HG03066 (cell line): ENCODE measurements around the gene NID1.
"Not testable (repeated sequence)": the region's sequence is repeated elsewhere in the genome, so short reads cannot be mapped to it uniquely, and the experiment has no call there.

Experiments used
- ATAC-seq: cut with Tn5 transposase; IDR thresholded peaks from one replicate; pipeline ENCODE4 v1.9.1; 2021; ENCODE audit warnings: low read depth; ENCODE audit not compliant: unreplicated experiment

Gene NID1

GRCh38 chr1:235942979-235943575 lies 121.8 kb downstream of the NID1 start:
- ATAC-seq = no peak

GRCh38 chr1:235942625-235942934 lies 122.3 kb downstream of the NID1 start:
- no peak for ATAC-seq

GRCh38 chr1:235941876-235942624 lies 122.8 kb downstream of the NID1 start:
- no peak for ATAC-seq

- ATAC-seq = no peak
Observed at GRCh38 chr1:235940285-235940684, 124.6 kb downstream of the NID1 start.

GRCh38 chr1:235939480-235939775 lies 125.5 kb downstream of the NID1 start:
- ATAC-seq = no peak

GRCh38 chr1:235938709-235939479 lies 126.0 kb downstream of the NID1 start:
- peak; percentile 59 for ATAC-seq

GRCh38 chr1:235937123-235937522 lies 127.8 kb downstream of the NID1 start:
- ATAC-seq = no peak

GRCh38 chr1:235935235-235936225 lies 129.4 kb downstream of the NID1 start:
- no peak for ATAC-seq

- no peak for ATAC-seq
Observed at GRCh38 chr1:235933766-235934116, 131.1 kb downstream of the NID1 start.

- ATAC-seq = no peak
Observed at GRCh38 chr1:235933017-235933765, 131.7 kb downstream of the NID1 start.

GRCh38 chr1:235932090-235932510 lies 132.8 kb downstream of the NID1 start:
- no peak for ATAC-seq

GRCh38 chr1:235931171-235931738 lies 133.6 kb downstream of the NID1 start:
- no peak for ATAC-seq

GRCh38 chr1:235930543-235930942 lies 134.3 kb downstream of the NID1 start:
- ATAC-seq = no peak

- no peak for ATAC-seq
Observed at GRCh38 chr1:235929216-235929615, 135.7 kb downstream of the NID1 start.

- ATAC-seq = no peak
Observed at GRCh38 chr1:235928197-235928596, 136.7 kb downstream of the NID1 start.

GRCh38 chr1:235927551-235927950 lies 137.3 kb downstream of the NID1 start:
- ATAC-seq = not testable (repeated sequence)
